HCT116 (cell line): Measurements from ENCODE around the gene RSAD1. TPM values are rescaled to one million over a fixed set of nuclear protein-coding genes. Genes with fewer than 3 reads are reported as not detected.

Experiments used
- ATAC-seq: fragments of 200-7000 bp; cut with Tn5 transposase; 2 replicates; pipeline ENCODE4 v1.9.1; 2020; ENCODE audit warnings: mild to moderate bottlenecking, moderate library complexity
- BruUV-seq: library from RNA; stranded (reverse); fragments of 400-500 nt; replicated peaks from 2 replicates; lab custom pipeline; 2021; lab: Mats Ljungman, UMichigan
- CTCF ChIA-PET: fragments of 300-600 bp; sonication (Branson Sonifier 250); formaldehyde crosslinking; loops from one replicate; lab custom pipeline; 2021; ENCODE audit warnings: antibody characterized with exemption; lab: Charles Lee
- POLR2A ChIA-PET: fragments of 300-600, 350-600 bp; sonication (Branson Sonifier 250); formaldehyde crosslinking; loops from one replicate; lab custom pipeline; 2021; ENCODE audit warnings: antibody characterized with exemption; lab: Charles Lee
- RAD21 ChIA-PET, 2 experiments: fragments of 300-600 bp; sonication (Branson Sonifier 250); formaldehyde crosslinking; loops; one replicate each; lab custom pipeline; 2023; ENCODE audit warnings: low total read pairs in 2 of 2; ENCODE audit not compliant: uncharacterized antibody in 2 of 2, unreplicated experiment in 2 of 2, low non-redundant PET in 1 of 2; lab: Charles Lee
- DNase-seq: peaks from one replicate; pipeline ENCODE4 v3.0.0-alpha.2; 2010; ENCODE audit warnings: low read depth, low spot score
- H2AFZ ChIP-seq: fragments of 200-600 bp; shearing (Covaris generic), sonication (generic); 2 replicates; pipeline ENCODE4 v1.6.1; 2017; ENCODE audit warnings: low read depth, mixed run types, mixed read lengths, antibody characterized with exemption, low read length; ENCODE audit not compliant: poor library complexity, severe bottlenecking
- H3K27ac ChIP-seq: 2 replicates; pipeline ENCODE4 v1.5.1; 2012; ENCODE audit warnings: low read depth, low read length
- H3K27me3 ChIP-seq: fragments of 200-600 bp; sonication (generic); 2 replicates; pipeline ENCODE4 v1.6.1; 2016; ENCODE audit warnings: mixed run types, low read length, mixed read lengths; ENCODE audit not compliant: insufficient read depth
- H3K36me3 ChIP-seq, 2 experiments: fragments of 200-500 bp in 1 of 2; fragments of 200-600 bp in 1 of 2; sonication (Bioruptor generic) in 1 of 2; sonication (generic) in 1 of 2; 2 replicates each; pipeline versions ENCODE4 v1.5.1 to v1.6.1; 2014 to 2016; ENCODE audit warnings: low read length in 2 of 2, inconsistent platforms in 1 of 2, mixed read lengths in 1 of 2, mixed run types in 1 of 2; ENCODE audit not compliant: insufficient read depth in 2 of 2, control insufficient read depth in 1 of 2
- H3K4me1 ChIP-seq, 2 experiments: fragments of 200-600 bp in 1 of 2; sonication (generic) in 1 of 2; 2 replicates each; pipeline versions ENCODE4 v1.5.1 to v1.6.1; 2012 to 2017; ENCODE audit warnings: low read length in 2 of 2, inconsistent platforms in 1 of 2, mild to moderate bottlenecking in 1 of 2, mixed read lengths in 1 of 2, mixed run types in 1 of 2, moderate library complexity in 1 of 2; ENCODE audit not compliant: insufficient read depth in 2 of 2, control insufficient read depth in 1 of 2
- H3K4me2 ChIP-seq: fragments of 200-600 bp; sonication (generic); 2 replicates; pipeline ENCODE4 v1.6.1; 2017; ENCODE audit warnings: mixed run types, low read length, mixed read lengths
- H3K4me3 ChIP-seq, 2 experiments: fragments of 200-600 bp in 1 of 2; sonication (generic) in 1 of 2; replicated peaks in 1 of 2; 2 replicates each; pipeline ENCODE4 v1.5.1; 2011 to 2016; ENCODE audit warnings: low read length in 2 of 2, control low read depth in 1 of 2, low read depth in 1 of 2, mild to moderate bottlenecking in 1 of 2, mixed read lengths in 1 of 2, mixed run types in 1 of 2
- H3K79me2 ChIP-seq: fragments of 200-600 bp; sonication (generic); 2 replicates; pipeline ENCODE4 v1.6.1; 2017; ENCODE audit warnings: mild to moderate bottlenecking, mixed run types, low read length, moderate library complexity, mixed read lengths; ENCODE audit not compliant: insufficient read depth
- H3K9ac ChIP-seq: fragments of 200-600 bp; sonication (generic); 2 replicates; pipeline ENCODE4 v1.6.1; 2016; ENCODE audit warnings: low read length, mixed read lengths
- H3K9me2 ChIP-seq: fragments of 200-600 bp; sonication (generic), shearing (Covaris generic); 2 replicates; pipeline ENCODE4 v1.6.1; 2017; ENCODE audit warnings: mixed run types, mild to moderate bottlenecking, moderate library complexity; ENCODE audit not compliant: insufficient read depth
- H3K9me3 ChIP-seq, 2 experiments: fragments of 200-500 bp in 1 of 2; fragments of 200-600 bp in 1 of 2; sonication (Bioruptor generic) in 1 of 2; sonication (generic) in 1 of 2; 2 replicates each; pipeline ENCODE4 v1.6.1; 2014 to 2017; ENCODE audit warnings: low read length in 2 of 2, mixed read lengths in 2 of 2, inconsistent platforms in 1 of 2, low read depth in 1 of 2, mild to moderate bottlenecking in 1 of 2, mixed run types in 1 of 2, moderate library complexity in 1 of 2; ENCODE audit not compliant: control insufficient read depth in 1 of 2, insufficient read depth in 1 of 2
- H4K20me1 ChIP-seq: fragments of 200-600 bp; sonication (generic), shearing (Covaris generic); 2 replicates; pipeline ENCODE4 v1.6.1; 2017; ENCODE audit warnings: mixed run types, mild to moderate bottlenecking, moderate library complexity; ENCODE audit not compliant: insufficient read depth
- CTCF ChIP-seq, 3 experiments: fragments of 200-600 bp in 1 of 3; sonication (generic) in 1 of 3; IDR thresholded peaks in 2 of 3; conservative IDR thresholded peaks in 1 of 3; 2 replicates each; pipeline ENCODE4 v1.5.1; 2012 to 2017; ENCODE audit warnings: low read depth in 2 of 3, low read length in 2 of 3, antibody characterized with exemption in 1 of 3, borderline replicate concordance in 1 of 3, control low read depth in 1 of 3, mild to moderate bottlenecking in 1 of 3, mixed read lengths in 1 of 3, mixed run types in 1 of 3, moderate library complexity in 1 of 3; ENCODE audit not compliant: insufficient read depth in 1 of 3
- POLR2AphosphoS5 ChIP-seq: IDR thresholded peaks from 2 replicates; pipeline ENCODE4 v1.6.1; 2011; ENCODE audit warnings: mild to moderate bottlenecking, low read depth, low read length, moderate library complexity
- RAD21 ChIP-seq: IDR thresholded peaks from 2 replicates; pipeline ENCODE4 v1.6.1; 2012; ENCODE audit warnings: low read depth, mild to moderate bottlenecking
- ZBTB33 ChIP-seq: IDR thresholded peaks from 2 replicates; pipeline ENCODE4 v1.6.1; 2011; ENCODE audit warnings: mild to moderate bottlenecking, low read length, moderate library complexity; ENCODE audit not compliant: insufficient replicate concordance; ENCODE audit errors: extremely low read depth
- intact Hi-C: fragments of 100-400 bp; cut with micrococcal nuclease; formaldehyde crosslinking; loops from 2 replicates; pipeline ENCODE4 v1.10.0; 2022
- total RNA-seq: library from RNA; stranded (reverse); gene quantifications from one replicate; pipeline ENCODE4 v1.2.1, GENCODE V29; 2021; ENCODE audit not compliant: unreplicated experiment

Gene RSAD1
- total RNA-seq, 1 experiment from 2014 or later: 82.7 TPM

- no peak overlapping the region for H3K4me3 ChIP-seq
- H3K9ac ChIP-seq: no peak overlapping the region
- intact Hi-C loops: no loop called here
- ChIA-PET CTCF (interaction anchor here (1.3 kb wide), 1 partner anchor 48 kb away, joined by 3 read pairs; no protein-coding TSS in a partner anchor), POLR2A (no interaction called here), RAD21 (no interaction called here)
- H4K20me1 ChIP-seq: no peaks in the 10 kb centered on the region
- no peak overlapping the region for H3K4me2 ChIP-seq
- H3K9me3 ChIP-seq: no peaks in the 10 kb centered on the region
- H3K27ac ChIP-seq: no peak overlapping the region
- TF ChIP-seq POLR2AphosphoS5: no peak
- no peak for TF ChIP-seq ZBTB33
- TF ChIP-seq RAD21: no peak
- no peak for TF ChIP-seq CTCF (IDR thresholded peaks at IDR 0.05 in 2 of 3, conservative IDR thresholded peaks at IDR 0.05 in 1 of 3; ENCODE audit: borderline replicate concordance in 1 of 3, insufficient read depth in 1 of 3, low read depth in 2 of 3, low read length in 2 of 3)
- H2AFZ ChIP-seq: no peak overlapping the region
- H3K27me3 ChIP-seq: no peaks in the 10 kb centered on the region
- H3K36me3 ChIP-seq: no peaks in the 10 kb centered on the region; a peak in 1 of 4 replicates
- H3K9me2 ChIP-seq: no peaks in the 10 kb centered on the region
- peaks cover 3 to 17% of the 10 kb centered on the region in 2 experiments; a peak in 3 of 4 replicates for H3K4me1 ChIP-seq
- H3K79me2 ChIP-seq: 0 out of 2 replicates have a peak, but pooled peaks cover 7% of the 10 kb centered on the region
- DNase-seq: no peak
- ATAC-seq: no peak
- BruUV-seq: no TSS peak
Measured at GRCh38 chr17:50430821-50431618, 47.6 kb upstream of the RSAD1 start.
